Mesothelial cell of epicardium (in vitro differentiated cells): ENCODE measurements around the gene DENND2D. TPM values are rescaled to one million over a fixed set of nuclear protein-coding genes. Genes with fewer than 3 reads are reported as not detected.
A peak's percentile ranks its signal among the peaks of the same experiment; 100 is the strongest.

Experiments
- DNase-seq, 2 experiments: peaks; one replicate each; pipeline ENCODE4 v3.0.0; 2021; ENCODE audit warnings: low spot score in 2 of 2; ENCODE audit not compliant: unreplicated experiment in 2 of 2
- H3K27ac Mint-ChIP-seq: 2 replicates; pipeline ENCODE4 v1.8.0; 2021; ENCODE audit warnings: mixed read lengths
- H3K27me3 Mint-ChIP-seq: 2 replicates; pipeline ENCODE4 v1.8.0; 2021; ENCODE audit warnings: low read depth, mixed read lengths
- H3K36me3 Mint-ChIP-seq: 2 replicates; pipeline ENCODE4 v1.8.0; 2021; ENCODE audit warnings: mixed read lengths
- H3K4me1 Mint-ChIP-seq: 2 replicates; pipeline ENCODE4 v1.8.0; 2021; ENCODE audit warnings: mixed read lengths
- H3K4me3 Mint-ChIP-seq: 2 replicates; pipeline ENCODE4 v1.8.0; 2021; ENCODE audit warnings: mild to moderate bottlenecking, moderate library complexity, mixed read lengths
- H3K9me3 Mint-ChIP-seq: 2 replicates; pipeline ENCODE4 v1.8.0; 2021; ENCODE audit warnings: mixed read lengths
- total RNA-seq: library from RNA; stranded (reverse); gene quantifications from 3 replicates; pipeline ENCODE4 v1.2.1, GENCODE V29; 2021
- TF ChIP-seq, protein P1 (sequence below): fragments of 200-600 bp; sonication (generic); IDR thresholded peaks from one replicate; pipeline ENCODE4 v1.5.0; 2021; ENCODE audit warnings: antibody characterized with exemption; ENCODE audit not compliant: unreplicated experiment

The DENND2D gene
- total RNA-seq, 1 donor from 2014 or later: 4.8 TPM

DNA sequence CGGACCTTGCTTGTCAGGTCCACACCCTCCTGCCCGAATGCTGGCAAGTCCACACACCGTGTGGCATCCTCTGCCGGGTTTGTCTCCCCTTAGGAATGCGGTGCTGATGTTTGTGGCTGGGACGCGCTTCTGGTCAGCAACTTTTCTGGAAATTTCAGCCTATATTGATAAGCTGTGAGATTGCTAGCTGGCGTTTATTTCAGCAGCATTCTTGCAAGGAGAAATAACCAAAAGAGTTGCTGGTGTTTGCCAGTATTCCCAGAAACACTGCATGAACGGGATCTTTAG, 59.8 kb downstream of the DENND2D start:
- Mint-ChIP-seq H3K4me1 (peaks cover 28% of the 10 kb centered on the region), H3K27me3 (no peaks in the 10 kb centered on the region), H3K36me3 (no peaks in the 10 kb centered on the region), H3K27ac (peak overlapping the region; percentile 98), H3K4me3 (peak overlapping the region; percentile 100), H3K9me3 (no peaks in the 10 kb centered on the region)
- no peak for DNase-seq
- TF ChIP-seq, protein P1, sequence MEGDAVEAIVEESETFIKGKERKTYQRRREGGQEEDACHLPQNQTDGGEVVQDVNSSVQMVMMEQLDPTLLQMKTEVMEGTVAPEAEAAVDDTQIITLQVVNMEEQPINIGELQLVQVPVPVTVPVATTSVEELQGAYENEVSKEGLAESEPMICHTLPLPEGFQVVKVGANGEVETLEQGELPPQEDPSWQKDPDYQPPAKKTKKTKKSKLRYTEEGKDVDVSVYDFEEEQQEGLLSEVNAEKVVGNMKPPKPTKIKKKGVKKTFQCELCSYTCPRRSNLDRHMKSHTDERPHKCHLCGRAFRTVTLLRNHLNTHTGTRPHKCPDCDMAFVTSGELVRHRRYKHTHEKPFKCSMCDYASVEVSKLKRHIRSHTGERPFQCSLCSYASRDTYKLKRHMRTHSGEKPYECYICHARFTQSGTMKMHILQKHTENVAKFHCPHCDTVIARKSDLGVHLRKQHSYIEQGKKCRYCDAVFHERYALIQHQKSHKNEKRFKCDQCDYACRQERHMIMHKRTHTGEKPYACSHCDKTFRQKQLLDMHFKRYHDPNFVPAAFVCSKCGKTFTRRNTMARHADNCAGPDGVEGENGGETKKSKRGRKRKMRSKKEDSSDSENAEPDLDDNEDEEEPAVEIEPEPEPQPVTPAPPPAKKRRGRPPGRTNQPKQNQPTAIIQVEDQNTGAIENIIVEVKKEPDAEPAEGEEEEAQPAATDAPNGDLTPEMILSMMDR: no peak

DNA sequence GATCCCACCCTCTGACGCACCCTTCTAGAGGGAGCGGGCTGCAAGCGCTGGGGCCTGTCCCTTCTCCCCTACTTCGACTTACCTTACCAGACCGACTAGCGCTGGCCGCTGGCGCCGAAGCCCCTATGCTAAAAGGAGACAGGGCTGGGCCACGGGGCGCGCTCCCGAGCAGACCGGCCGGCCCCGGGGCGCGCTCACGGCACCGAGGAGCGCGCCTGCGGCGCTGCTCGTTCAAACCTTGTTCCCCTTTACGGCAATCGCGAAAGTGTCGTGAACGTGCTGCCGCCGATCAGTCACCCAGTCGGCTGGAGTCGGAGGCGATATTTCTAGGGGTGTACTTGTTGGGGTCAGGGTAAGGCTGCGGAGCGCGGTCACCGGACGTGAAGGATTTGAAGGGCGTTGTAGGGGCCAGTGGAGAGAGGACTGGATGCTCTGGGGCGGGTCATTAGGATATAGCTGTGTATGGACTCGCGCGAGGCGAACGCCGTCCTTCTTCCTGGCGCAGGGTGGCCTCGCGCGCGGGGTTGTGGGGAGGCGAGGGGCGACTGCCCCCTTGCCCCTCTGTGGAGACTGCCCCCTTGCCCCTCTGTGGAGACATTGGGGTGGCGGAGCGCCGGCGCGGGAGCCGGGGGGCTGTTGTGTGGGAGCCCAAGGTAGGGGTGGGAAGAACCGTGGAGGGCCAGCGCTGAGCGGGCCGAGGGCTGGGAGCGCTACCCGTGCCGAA, 60.3 kb downstream of the DENND2D start, which contains the start of the genes CEPT1 and DRAM2:
TSS of gene CEPT1 (plus strand) at position 268 of the 724 bp plus-strand sequence. CDS start 7,492 bp downstream, outside the sequence.
TSS of gene DRAM2 (minus strand) at position 138 of the 724 bp plus-strand sequence. CDS start 8,539 bp downstream, outside the sequence.
- H3K27me3 Mint-ChIP-seq: no peaks in the 10 kb centered on the region
- TF ChIP-seq, protein P1: no peak

DNA sequence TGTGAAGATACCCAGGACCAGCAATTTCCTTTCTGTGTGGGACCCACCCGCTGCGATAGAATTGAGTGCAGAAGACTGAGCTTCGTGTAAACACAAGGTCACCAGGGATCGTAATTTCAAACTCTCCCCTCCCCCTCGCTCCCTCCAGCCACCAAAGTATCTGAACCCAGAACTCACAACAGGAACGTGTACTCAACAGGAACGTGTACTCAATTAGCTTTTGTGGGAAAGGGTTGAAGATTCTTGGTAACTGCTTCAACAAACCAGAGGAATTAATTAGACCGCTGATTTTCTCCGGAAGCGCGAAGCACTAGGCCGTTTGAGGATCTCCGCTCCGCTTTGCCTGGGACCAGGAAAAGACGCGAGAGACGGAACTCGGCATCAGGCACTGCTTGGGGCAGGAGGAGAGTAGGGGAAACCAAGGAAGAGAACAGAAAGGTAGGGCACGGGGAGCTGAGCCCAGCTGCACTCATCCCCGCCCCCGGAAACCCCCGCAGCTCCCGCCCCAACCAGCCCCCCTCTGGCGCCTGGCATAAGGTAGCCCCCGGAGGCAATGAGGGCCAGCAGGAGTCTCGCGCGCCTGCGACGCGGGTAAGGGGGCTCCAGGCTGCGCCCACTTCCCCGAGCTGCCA, 61.0 kb downstream of the DENND2D start:
- H3K36me3 Mint-ChIP-seq: peaks cover 1% of the 10 kb centered on the region
- H3K4me1 Mint-ChIP-seq: peaks cover 28% of the 10 kb centered on the region
- no peaks in the 10 kb centered on the region for H3K9me3 Mint-ChIP-seq
- H3K27me3 Mint-ChIP-seq: no peaks in the 10 kb centered on the region
- H3K4me3 Mint-ChIP-seq: peak overlapping the region; percentile 100
- DNase-seq: peak in 1 of 2 experiments; percentile 65
- H3K27ac Mint-ChIP-seq: peak overlapping the region; percentile 98
- TF ChIP-seq, protein P1: no peak

More for the DNA sequence above, 60.3 kb downstream of the DENND2D start, which contains the start of the genes CEPT1 and DRAM2:
- H3K9me3 Mint-ChIP-seq: no peaks in the 10 kb centered on the region
- H3K4me1 Mint-ChIP-seq: peaks cover 28% of the 10 kb centered on the region
- peak; percentile 81 to 92 for DNase-seq
- H3K27ac Mint-ChIP-seq: peak within 1 kb of the TSS; percentile 98
- H3K36me3 Mint-ChIP-seq: no peaks in the 10 kb centered on the region
- peak within 1 kb of the TSS; percentile 100 for H3K4me3 Mint-ChIP-seq

Other genes with a start within 250 kb of the DENND2D start
- 7.8 to 7.9 TPM (median 7.8 TPM) in 3 replicates for gene LRIF1, start 236.7 kb downstream of the DENND2D start, total RNA-seq
- 29.8 to 37.9 TPM (median 30.3 TPM) in 3 replicates for gene DRAM2, start 60.6 kb downstream of the DENND2D start, total RNA-seq
- gene CEPT1, start 60.4 kb downstream of the DENND2D start, total RNA-seq: 34.6 to 38.9 TPM (median 35.6 TPM) in 3 replicates
- gene CHI3L2, start 27.1 kb upstream of the DENND2D start, total RNA-seq: not detected in 3 replicates
- not detected in 3 replicates for gene CHIA, start 90.2 kb upstream of the DENND2D start, total RNA-seq
- gene OVGP1, start 227.1 kb upstream of the DENND2D start, total RNA-seq: 2.7 to 3.6 TPM (median 2.9 TPM) in 3 replicates
- 29.1 to 32.6 TPM (median 32.6 TPM) in 3 replicates for gene WDR77, start 248.6 kb upstream of the DENND2D start, total RNA-seq
- 155 to 162 TPM (median 156 TPM) in 3 replicates for gene ATP5PB, start 248.8 kb upstream of the DENND2D start, total RNA-seq